Smooth muscle cell of the brain vasculature (primary cell): ENCODE measurements around the gene PTPN5.

Source experiments
- DNase-seq: peaks from one replicate; pipeline ENCODE4 v3.0.0-alpha.2; 2012; ENCODE audit warnings: low read depth, low spot score

Gene PTPN5

GRCh38 chr11:18773104-18773503 lies 18.5 kb downstream of the PTPN5 start:
- no peak for DNase-seq

- no peak for DNase-seq
These were observed 19.4 kb downstream of the PTPN5 start for GRCh38 chr11:18772211-18772610.

- no peak for DNase-seq
These were observed 20.1 kb downstream of the PTPN5 start for GRCh38 chr11:18771266-18772035.

GRCh38 chr11:18770479-18771125 lies 21.0 kb downstream of the PTPN5 start:
- no peak for DNase-seq

GRCh38 chr11:18769802-18770456 lies 21.7 kb downstream of the PTPN5 start:
- DNase-seq, result no peak

DNA sequence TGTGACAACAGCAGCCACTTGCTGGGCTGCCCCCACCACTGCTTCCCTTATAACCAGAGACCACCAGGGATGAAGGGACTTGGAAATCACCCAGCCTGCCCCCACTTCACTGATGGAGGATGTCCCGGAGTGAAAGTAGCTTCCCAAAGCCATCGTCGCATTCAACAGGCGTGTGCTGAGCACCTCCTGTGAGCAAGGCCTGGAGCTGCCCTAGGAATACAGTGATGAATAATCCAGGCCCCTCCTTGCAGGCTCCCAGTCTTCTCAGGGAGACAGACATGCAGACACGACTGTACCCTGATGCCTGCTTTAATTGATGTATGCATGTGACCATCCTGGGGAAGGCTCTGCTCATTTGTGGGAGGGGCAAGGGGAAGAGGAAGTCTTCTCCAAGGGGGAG lies 22.6 kb downstream of the PTPN5 start:
- DNase-seq, result no peak

GRCh38 chr11:18768472-18768901 lies 23.1 kb downstream of the PTPN5 start:
- DNase-seq, result no peak

GRCh38 chr11:18766015-18766414 lies 25.6 kb downstream of the PTPN5 start:
- DNase-seq, result no peak

DNA sequence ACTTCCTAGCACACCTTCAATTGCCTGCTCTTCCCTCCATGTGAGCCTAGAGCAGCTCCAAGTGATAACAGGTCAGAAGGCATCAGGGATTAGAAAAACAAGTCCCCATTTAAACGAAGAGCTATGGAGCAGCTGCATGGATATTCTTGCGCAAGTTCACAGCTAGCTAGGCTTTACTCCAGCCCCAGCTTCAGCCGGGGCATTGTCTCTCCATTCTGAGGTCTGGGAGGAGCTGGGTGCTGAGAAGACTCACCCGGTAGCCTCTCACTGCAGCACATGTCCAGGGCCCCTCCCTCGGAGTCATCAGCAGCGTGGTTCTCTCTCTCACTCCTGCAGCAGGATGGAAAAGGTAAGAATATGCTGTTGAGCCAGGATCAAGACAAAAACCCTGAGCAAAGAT lies 26.0 kb downstream of the PTPN5 start:
- DNase-seq, result no peak

DNA sequence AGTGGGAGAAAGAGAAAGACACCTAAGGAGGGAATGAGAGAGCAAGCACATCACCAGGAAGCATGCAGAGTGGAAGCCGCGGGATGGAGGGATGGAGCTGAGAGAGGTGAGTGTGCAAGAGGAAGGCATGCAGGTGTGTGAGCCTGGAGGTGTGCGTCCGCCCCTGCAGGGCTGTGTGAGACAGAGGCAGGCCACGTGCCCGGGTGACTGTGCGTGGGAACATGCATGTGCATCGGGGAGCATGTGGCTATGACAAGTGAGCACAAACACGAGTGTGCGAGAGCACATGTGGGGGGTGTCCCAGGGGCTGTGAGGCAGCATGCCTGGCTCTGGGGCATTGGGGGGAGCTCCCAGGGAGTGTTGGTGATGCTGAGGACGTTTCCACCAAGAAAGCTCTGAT lies 29.9 kb downstream of the PTPN5 start:
- no peak for DNase-seq

GRCh38 chr11:18761144-18761543 lies 30.5 kb downstream of the PTPN5 start:
- DNase-seq, result no peak

- DNase-seq, result no peak
These were observed 33.8 kb downstream of the PTPN5 start for GRCh38 chr11:18757811-18758210.

DNA sequence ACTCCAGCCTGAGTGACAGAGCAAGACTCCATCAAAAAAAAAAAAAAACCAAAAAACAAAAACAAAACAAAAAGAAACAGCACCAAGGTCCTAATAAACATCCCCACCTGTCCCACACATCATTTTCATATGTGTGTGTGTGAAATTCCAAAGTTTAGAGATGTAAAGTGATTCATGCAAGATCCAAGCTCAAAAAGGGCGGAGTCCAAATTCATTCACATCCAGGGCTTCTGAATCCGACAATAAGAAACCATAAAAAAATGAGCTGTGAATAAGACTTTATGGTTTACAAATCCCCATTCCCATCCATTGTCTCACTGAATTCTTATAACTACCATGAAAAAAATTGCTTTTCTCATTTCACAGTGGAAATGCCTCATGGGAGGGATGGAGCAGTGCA lies 34.7 kb downstream of the PTPN5 start:
- DNase-seq, result no peak

DNA sequence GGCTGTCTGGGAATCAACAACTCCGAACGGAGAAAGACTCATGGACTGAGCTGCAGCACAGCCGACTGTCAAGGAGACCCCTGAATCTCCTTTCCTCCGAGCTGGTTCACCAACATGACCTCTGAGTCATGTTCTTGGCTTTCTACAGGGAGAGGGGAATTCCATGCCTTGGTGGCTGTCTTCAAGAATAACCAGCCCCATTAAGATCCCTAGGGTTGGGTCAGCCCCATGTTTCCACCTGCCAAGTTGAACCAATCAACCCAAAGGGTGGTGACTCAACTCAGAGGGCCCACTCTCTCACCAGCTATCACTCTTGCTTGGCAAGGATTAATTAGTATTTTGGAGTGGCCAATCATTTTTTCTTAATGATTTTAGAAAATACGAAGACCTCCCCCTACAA lies 37.3 kb downstream of the PTPN5 start:
- DNase-seq, result no peak

GRCh38 chr11:18752502-18752901 lies 39.1 kb downstream of the PTPN5 start:
- no peak for DNase-seq

GRCh38 chr11:18750944-18751343 lies 40.7 kb downstream of the PTPN5 start:
- no peak for DNase-seq

DNA sequence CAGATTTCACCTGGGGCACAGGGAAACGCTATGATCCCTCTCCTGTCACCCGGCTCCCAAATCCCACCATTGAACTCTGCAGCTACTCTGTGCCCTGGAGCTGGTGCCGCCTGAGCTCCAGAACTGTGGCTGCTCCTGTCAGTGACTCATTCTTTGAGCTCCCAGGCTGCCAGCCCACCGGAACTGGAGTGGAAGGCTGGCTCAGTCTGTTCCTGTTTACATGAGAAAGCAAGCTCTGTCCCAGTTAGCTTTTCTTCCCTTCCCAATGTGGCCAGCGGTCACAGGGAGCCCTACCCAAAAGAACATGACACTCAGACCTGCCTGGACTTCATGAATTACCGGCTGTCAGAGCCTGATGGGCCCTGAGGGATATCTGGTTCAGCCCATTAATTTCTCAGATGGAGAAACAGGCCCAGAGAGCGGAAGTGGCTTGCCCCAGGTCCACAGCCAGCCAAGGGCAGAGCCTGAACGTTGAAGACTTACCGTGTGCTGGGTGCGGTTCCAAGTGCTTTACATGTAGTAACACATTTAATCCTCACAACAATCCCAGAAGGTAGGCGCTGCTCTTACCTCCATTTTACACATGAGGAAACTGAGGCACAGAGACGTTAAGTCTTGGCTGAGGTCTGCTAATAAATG lies 41.8 kb downstream of the PTPN5 start:
- DNase-seq, result no peak

DNA sequence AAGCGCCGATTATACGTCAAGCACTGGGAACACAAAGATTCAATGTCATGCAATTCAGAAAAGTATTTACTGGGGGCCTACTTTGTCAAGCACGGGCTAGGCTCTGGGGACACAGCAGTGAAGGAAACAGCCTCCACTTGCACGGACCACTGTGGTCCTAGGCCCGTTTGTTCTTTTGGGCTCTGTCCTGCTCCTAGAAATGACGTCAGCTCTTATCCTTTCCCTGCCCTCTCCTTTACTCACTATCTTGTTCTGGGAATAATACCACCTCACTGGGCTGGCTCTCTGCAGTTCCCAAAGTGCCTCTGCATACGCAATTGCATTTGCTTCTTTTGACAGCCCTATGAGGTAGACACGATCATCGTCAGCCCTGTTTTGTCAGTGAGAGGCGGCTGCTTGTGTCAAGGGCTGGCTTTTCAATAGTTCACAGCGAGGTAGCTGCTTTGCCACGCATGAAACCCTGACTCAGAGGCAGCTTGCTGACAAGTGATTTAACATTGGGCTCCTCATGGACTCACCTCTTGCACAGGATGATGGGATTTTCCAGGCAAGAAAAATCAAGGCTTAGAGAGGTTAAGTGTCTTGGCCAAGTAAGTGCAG lies 42.7 kb downstream of the PTPN5 start:
- DNase-seq, result no peak

DNA sequence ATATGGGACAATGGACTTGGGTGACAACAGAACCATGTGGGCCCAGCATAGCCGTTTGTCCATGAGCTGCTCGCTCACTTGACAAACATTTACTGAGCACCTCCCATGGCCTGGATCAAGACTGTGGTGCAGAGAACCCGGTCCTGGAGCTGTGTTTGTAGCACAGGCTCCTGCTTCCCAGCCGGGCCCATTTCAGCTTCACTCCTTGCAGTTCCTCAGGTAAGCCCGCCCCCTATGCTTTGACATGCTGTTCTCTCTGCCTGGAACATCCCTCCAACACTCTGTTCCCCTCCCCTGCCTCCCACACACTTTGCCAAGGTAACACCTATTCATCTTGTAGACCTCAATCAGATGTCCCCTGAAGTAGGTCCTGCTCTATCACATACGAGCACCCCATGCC lies 46.3 kb downstream of the PTPN5 start:
- no peak for DNase-seq

GRCh38 chr11:18743900-18744514 lies 47.6 kb downstream of the PTPN5 start:
- DNase-seq, result no peak

DNA sequence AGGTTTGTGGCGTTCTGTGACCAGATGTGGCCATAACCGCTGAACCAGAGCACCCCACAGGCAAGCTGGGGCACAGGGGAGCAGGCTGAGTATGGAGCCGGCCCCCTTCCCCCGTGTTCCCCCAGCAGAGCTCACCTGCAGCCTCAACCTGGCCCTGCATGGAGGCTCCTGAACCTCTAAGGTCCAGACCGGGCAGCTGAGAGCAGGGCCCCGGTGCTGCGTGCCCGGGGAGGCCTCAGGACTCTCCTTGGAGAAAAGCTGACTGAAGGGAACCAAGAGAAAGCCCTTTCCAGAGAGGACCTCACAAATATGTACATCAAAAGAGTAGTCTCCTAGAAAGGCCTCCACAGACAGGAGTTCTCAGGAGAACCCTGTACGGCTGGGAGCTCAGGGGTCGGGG lies 48.2 kb downstream of the PTPN5 start:
- DNase-seq, result no peak

GRCh38 chr11:18741783-18742182 lies 49.8 kb downstream of the PTPN5 start:
- DNase-seq, result no peak
